H1 (cell line): ENCODE data around the gene TMX3. TPM values are rescaled to one million over a fixed set of nuclear protein-coding genes. Genes with fewer than 3 reads are reported as not detected.

Experiments
- CTCF ChIA-PET: fragments of 300-600 bp; sonication (Branson Sonifier 250); formaldehyde crosslinking; loops from one replicate; lab custom pipeline; 2021; ENCODE audit not compliant: partially characterized antibody; lab: Charles Lee
- POLR2A ChIA-PET: fragments of 300-600 bp; sonication (Branson Sonifier 250); formaldehyde crosslinking; loops from one replicate; lab custom pipeline; 2021; ENCODE audit warnings: inconsistent platforms; ENCODE audit not compliant: partially characterized antibody; lab: Charles Lee
- DNase-seq, 2 experiments: peaks; one replicate each; pipeline versions ENCODE4 v3.0.0 to v3.0.0-alpha.2; 2010 to 2022; ENCODE audit warnings: low spot score in 2 of 2, low read depth in 1 of 2, mixed read lengths in 1 of 2
- FAIRE-seq: peaks from 2 replicates; lab custom pipeline; 2011; peaks lifted over from hg19 to GRCh38; lab: Jason Lieb, UNC
- H2AFZ ChIP-seq: 2 replicates; pipeline ENCODE4 v1.8.1; 2012; ENCODE audit warnings: low read length, inconsistent platforms
- H2AK5ac ChIP-seq: 2 replicates; pipeline ENCODE4 v1.6.1; 2013; ENCODE audit warnings: low read depth, low read length
- H2BK120ac ChIP-seq: replicated peaks from 2 replicates; pipeline ENCODE3; 2013; ENCODE audit warnings: low read depth, low read length, inconsistent platforms
- H2BK12ac ChIP-seq: 2 replicates; pipeline ENCODE4 v1.6.1; 2013; ENCODE audit warnings: low read depth, low read length
- H2BK15ac ChIP-seq: 2 replicates; pipeline ENCODE4 v1.6.1; 2013; ENCODE audit warnings: low read length
- H2BK20ac ChIP-seq: 2 replicates; pipeline ENCODE4 v1.6.1; 2013; ENCODE audit warnings: low read length
- H2BK5ac ChIP-seq: 2 replicates; pipeline ENCODE4 v1.6.1; 2013; ENCODE audit warnings: low read depth, low read length
- H3K14ac ChIP-seq: 2 replicates; pipeline ENCODE4 v1.6.1; 2013; ENCODE audit warnings: inconsistent platforms; ENCODE audit not compliant: insufficient read length
- H3K18ac ChIP-seq: 2 replicates; pipeline ENCODE4 v1.6.1; 2013; ENCODE audit warnings: low read length; ENCODE audit errors: extremely low read depth
- H3K23ac ChIP-seq: 2 replicates; pipeline ENCODE4 v1.6.1; 2013; ENCODE audit warnings: inconsistent platforms; ENCODE audit not compliant: insufficient read length
- H3K23me2 ChIP-seq: 2 replicates; pipeline ENCODE4 v1.6.1; 2013; ENCODE audit warnings: low read depth, low read length
- H3K27ac ChIP-seq: 2 replicates; pipeline ENCODE4 v1.6.1; 2011; ENCODE audit warnings: low read depth, low read length, inconsistent platforms
- H3K27me3 ChIP-seq, 4 experiments: replicated peaks in 1 of 4; 1 replicate in 1 of 4; 2 replicates in 3 of 4; pipeline versions ENCODE4 v1.6.1 to v1.8.1; 2011 to 2013; ENCODE audit warnings: low read length in 3 of 4, mild to moderate bottlenecking in 3 of 4, inconsistent platforms in 2 of 4, mixed read lengths in 2 of 4, moderate library complexity in 1 of 4; ENCODE audit not compliant: control insufficient read depth in 3 of 4, insufficient read depth in 3 of 4; ENCODE audit errors: extremely low read depth in 1 of 4
- H3K36me3 ChIP-seq, 4 experiments: 2 replicates each; pipeline versions ENCODE4 v1.6.1 to v1.8.1; 2011 to 2013; ENCODE audit warnings: mild to moderate bottlenecking in 4 of 4, low read length in 3 of 4, moderate library complexity in 2 of 4, control low read depth in 1 of 4, inconsistent platforms in 1 of 4; ENCODE audit not compliant: insufficient read depth in 4 of 4, control insufficient read depth in 2 of 4
- H3K4ac ChIP-seq: replicated peaks from 2 replicates; pipeline ENCODE3; 2013; ENCODE audit warnings: low read length, low read depth, mixed read lengths, inconsistent platforms; ENCODE audit not compliant: insufficient read length
- H3K4me1 ChIP-seq, 4 experiments: replicated peaks in 1 of 4; 1 replicate in 1 of 4; 2 replicates in 3 of 4; pipeline versions ENCODE4 v1.6.1 to v1.8.1; 2011 to 2013; ENCODE audit warnings: low read length in 3 of 4, inconsistent platforms in 2 of 4, mixed read lengths in 1 of 4; ENCODE audit not compliant: insufficient read depth in 4 of 4, control insufficient read depth in 3 of 4
- H3K4me2 ChIP-seq, 2 experiments: 2 replicates each; pipeline versions ENCODE4 v1.6.1 to v1.8.1; 2011 to 2013; ENCODE audit warnings: low read depth in 2 of 2, low read length in 2 of 2, control low read depth in 1 of 2, inconsistent platforms in 1 of 2, mild to moderate bottlenecking in 1 of 2; ENCODE audit not compliant: insufficient read depth in 1 of 2
- H3K4me3 ChIP-seq, 4 experiments: fragments of 200-600, 300-600 bp in 1 of 4; sonication (generic), shearing (Covaris generic), sonication (Bioruptor Twin) in 1 of 4; 2 replicates each; pipeline versions ENCODE4 v1.5.1 to v1.8.1; 2011 to 2016; ENCODE audit warnings: low read length in 4 of 4, low read depth in 3 of 4, control low read depth in 2 of 4, inconsistent platforms in 2 of 4, mild to moderate bottlenecking in 2 of 4, mixed read lengths in 1 of 4, moderate library complexity in 1 of 4; ENCODE audit not compliant: insufficient read depth in 2 of 4; ENCODE audit errors: extremely low read depth in 1 of 4
- H3K56ac ChIP-seq: replicated peaks from 2 replicates; pipeline ENCODE3; 2013; ENCODE audit warnings: low read depth, mild to moderate bottlenecking, mixed read lengths, low read length, inconsistent platforms; ENCODE audit not compliant: insufficient read length
- H3K79me1 ChIP-seq: 2 replicates; pipeline ENCODE4 v1.6.1; 2013; ENCODE audit warnings: low read depth, low read length, control low read depth
- H3K79me2 ChIP-seq, 2 experiments: 2 replicates each; pipeline versions ENCODE4 v1.6.1 to v1.8.1; 2012 to 2013; ENCODE audit warnings: low read length in 2 of 2, mild to moderate bottlenecking in 2 of 2, inconsistent platforms in 1 of 2; ENCODE audit not compliant: insufficient read depth in 2 of 2, control insufficient read depth in 1 of 2
- H3K9ac ChIP-seq, 4 experiments: replicated peaks in 1 of 4; 1 replicate in 1 of 4; 2 replicates in 3 of 4; pipeline versions ENCODE4 v1.6.1 to v1.8.1; 2011 to 2013; ENCODE audit warnings: low read depth in 3 of 4, low read length in 3 of 4, control low read depth in 2 of 4, mild to moderate bottlenecking in 2 of 4, moderate library complexity in 2 of 4, inconsistent platforms in 1 of 4; ENCODE audit errors: extremely low read depth in 1 of 4
- H3K9me3 ChIP-seq, 2 experiments: 2 replicates each; pipeline versions ENCODE4 v1.6.1 to v1.8.1; 2012 to 2013; ENCODE audit warnings: mild to moderate bottlenecking in 2 of 2, moderate library complexity in 2 of 2, control low read depth in 1 of 2, inconsistent platforms in 1 of 2, low read depth in 1 of 2, low read length in 1 of 2, mixed read lengths in 1 of 2; ENCODE audit not compliant: insufficient read depth in 2 of 2
- H4K20me1 ChIP-seq, 2 experiments: replicated peaks in 1 of 2; 2 replicates each; pipeline versions ENCODE3 to v1.8.1; 2011 to 2013; ENCODE audit warnings: inconsistent platforms in 2 of 2, low read length in 2 of 2, mild to moderate bottlenecking in 1 of 2; ENCODE audit not compliant: insufficient read depth in 2 of 2, control insufficient read depth in 1 of 2
- H4K5ac ChIP-seq: 2 replicates; pipeline ENCODE4 v1.6.1; 2013; ENCODE audit warnings: low read length, low read depth, mixed read lengths, inconsistent platforms; ENCODE audit not compliant: insufficient read length
- H4K8ac ChIP-seq: 2 replicates; pipeline ENCODE4 v1.8.0; 2013; ENCODE audit warnings: mild to moderate bottlenecking, moderate library complexity, low read length, inconsistent platforms; ENCODE audit not compliant: insufficient read depth; ENCODE audit errors: extremely low read depth
- H4K91ac ChIP-seq: replicated peaks from 2 replicates; pipeline ENCODE3; 2013; ENCODE audit warnings: low read length, mixed read lengths, inconsistent platforms; ENCODE audit not compliant: insufficient read length
- CEBPB ChIP-seq: IDR thresholded peaks from 2 replicates; pipeline ENCODE4 v1.6.1; 2012; ENCODE audit warnings: low read depth, low read length
- WGBS, 2 experiments: shearing (Covaris generic) in 1 of 2; methylation state at CpG; one replicate each; pipeline versions ENCODE4 v1.1.6 to v1.1.7; 2013 to 2015; ENCODE audit warnings: low lambda C conversion rate in 2 of 2, mixed read lengths in 2 of 2, inconsistent platforms in 1 of 2, low coverage in 1 of 2, missing lambda C conversion rate in 1 of 2; ENCODE audit not compliant: insufficient replicate concordance in 2 of 2, insufficient coverage in 1 of 2, insufficient read length in 1 of 2; ENCODE audit errors: extremely low coverage in 1 of 2, missing lambda C conversion rate in 1 of 2; 5-methylcytosine and 5-hydroxymethylcytosine counted together
- polyA plus RNA-seq, 7 experiments: library from polyadenylated mRNA; depleted of rRNA in 3 of 7; stranded (reverse) in 5 of 7; unstranded in 2 of 7; fragments of >200 nt in 5 of 7; fragments of 200-250 nt in 2 of 7; gene quantifications; 1 replicate in 5 of 7; 2 replicates in 1 of 7; 4 replicates in 1 of 7; pipeline versions ENCODE4 v1.2.1 to v1.2.3, GENCODE V29; 2011 to 2013; ENCODE audit warnings: missing spikeins in 2 of 7, mixed read lengths in 2 of 7
- total RNA-seq: library from RNA; stranded (reverse); fragmentation: NEBNext Ultra II Directional; extraction: Animal tissue kit (Norgen Biotek cat#: 25700); gene quantifications from 2 replicates; pipeline ENCODE4 v1.2.1, GENCODE V29; 2021

The TMX3 gene
- total and polyA plus RNA-seq, 2 of the 8 experiments (the other 6 are each of a cell fraction or from before 2014, with no cell fraction given), result 12.6 to 29.0 TPM

DNA sequence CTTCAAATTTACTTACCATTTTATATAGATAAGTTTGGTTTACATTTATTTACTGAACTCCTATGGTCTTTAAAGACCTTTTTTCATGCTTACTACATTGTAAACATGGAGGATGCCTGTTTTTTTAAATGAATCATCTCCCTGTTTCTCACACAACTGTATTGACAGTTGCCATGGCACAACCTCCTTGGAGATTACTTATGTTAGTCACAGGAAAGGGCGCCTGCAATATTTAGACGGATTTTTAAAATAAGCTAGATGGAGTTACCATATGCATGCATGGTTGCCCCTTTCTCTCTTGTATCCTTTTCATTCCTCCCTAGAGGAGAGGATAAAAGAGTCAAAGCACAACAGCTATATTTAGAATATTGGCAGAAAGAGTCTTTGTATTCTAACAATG lies 48.2 kb upstream of the TMX3 start:
- H3K27ac ChIP-seq, result no peak overlapping the region
- no peak overlapping the region for H3K18ac ChIP-seq
- no peaks in the 10 kb centered on the region for H3K23me2 ChIP-seq
- no peak overlapping the region for H3K56ac ChIP-seq
- no peak overlapping the region for H4K8ac ChIP-seq
- POLR2A ChIA-PET, result no interaction called here
- H3K79me2 ChIP-seq, result no peaks in the 10 kb centered on the region
- H3K9ac ChIP-seq, result no peak overlapping the region
- no peak overlapping the region for H2BK15ac ChIP-seq
- H3K79me1 ChIP-seq, result no peaks in the 10 kb centered on the region
- CTCF ChIA-PET, result no interaction called here
- peaks cover 3% of the 10 kb centered on the region in 2 experiments; a peak in 3 of 4 replicates for H3K9me3 ChIP-seq
- H3K4me3 ChIP-seq, result no peak overlapping the region
- H3K4ac ChIP-seq, result no peak overlapping the region
- H4K20me1 ChIP-seq, result no peaks in the 10 kb centered on the region
- H2BK20ac ChIP-seq, result no peak overlapping the region
- no peak overlapping the region for H4K5ac ChIP-seq
- no peak overlapping the region for H2AFZ ChIP-seq
- FAIRE-seq, result no peak
- H3K4me2 ChIP-seq, result no peak overlapping the region
- no peaks in the 10 kb centered on the region for H3K4me1 ChIP-seq
- no peak overlapping the region for H2BK120ac ChIP-seq
- no peak for DNase-seq
- no peak overlapping the region for H3K23ac ChIP-seq
- no peak overlapping the region for H4K91ac ChIP-seq
- H2AK5ac ChIP-seq, result no peak overlapping the region
- no peak overlapping the region for H2BK12ac ChIP-seq
- H3K14ac ChIP-seq, result no peak overlapping the region
- H3K36me3 ChIP-seq, result no peaks in the 10 kb centered on the region
- no peak overlapping the region for H2BK5ac ChIP-seq
- 78% methylated on average over 2 of the region's 2 CpGs; no CpG with 5 or more reads in 1 of the 2 experiments for WGBS, 2 experiments
- H3K27me3 ChIP-seq, result no peaks in the 10 kb centered on the region
- TF ChIP-seq CEBPB, result no peak
